Activated naive CD4-positive, alpha-beta T cell treated with anti-CD3 and anti-CD28 coated beads for 36 hours (primary cell): ENCODE results near the gene SYPL1. TPM values are rescaled to one million over a fixed set of nuclear protein-coding genes. Genes with fewer than 3 reads are reported as not detected.
A peak's percentile ranks its signal among the peaks of the same experiment; 100 is the strongest.

Experiments
- CTCF ChIA-PET: fragments of 350-600 bp; sonication (Branson Sonifier 250); formaldehyde crosslinking; loops from one replicate; lab custom pipeline; 2021; ENCODE audit warnings: antibody characterized with exemption; lab: Charles Lee
- DNase-seq: peaks from one replicate; pipeline ENCODE4 v3.0.0-alpha.2; 2020
- H3K27ac Mint-ChIP-seq: one replicate; pipeline ENCODE4 v1.8.0; 2021; ENCODE audit warnings: mild to moderate bottlenecking, mixed read lengths
- H3K27me3 Mint-ChIP-seq: one replicate; pipeline ENCODE4 v1.8.0; 2021; ENCODE audit warnings: low read depth, mixed read lengths
- H3K36me3 Mint-ChIP-seq: one replicate; pipeline ENCODE4 v1.8.0; 2021; ENCODE audit warnings: low read depth, mixed read lengths
- H3K4me1 Mint-ChIP-seq: one replicate; pipeline ENCODE4 v1.8.0; 2021; ENCODE audit warnings: low read depth, mixed read lengths
- H3K4me3 Mint-ChIP-seq: one replicate; pipeline ENCODE4 v1.8.0; 2021; ENCODE audit warnings: mild to moderate bottlenecking, moderate library complexity, mixed read lengths
- H3K9me3 Mint-ChIP-seq: one replicate; pipeline ENCODE4 v1.8.0; 2021; ENCODE audit warnings: mixed read lengths
- intact Hi-C: fragments of 100-400 bp; cut with micrococcal nuclease; formaldehyde crosslinking; loops from one replicate; pipeline ENCODE4 v1.15.1; 2023
- total RNA-seq, 2 experiments: library from RNA; stranded (reverse); gene quantifications; one replicate each; pipeline ENCODE4 v1.2.3, GENCODE V29; 2021

The SYPL1 gene
- total RNA-seq, 2 experiments from 2014 or later = 24.7 to 26.6 TPM

DNA sequence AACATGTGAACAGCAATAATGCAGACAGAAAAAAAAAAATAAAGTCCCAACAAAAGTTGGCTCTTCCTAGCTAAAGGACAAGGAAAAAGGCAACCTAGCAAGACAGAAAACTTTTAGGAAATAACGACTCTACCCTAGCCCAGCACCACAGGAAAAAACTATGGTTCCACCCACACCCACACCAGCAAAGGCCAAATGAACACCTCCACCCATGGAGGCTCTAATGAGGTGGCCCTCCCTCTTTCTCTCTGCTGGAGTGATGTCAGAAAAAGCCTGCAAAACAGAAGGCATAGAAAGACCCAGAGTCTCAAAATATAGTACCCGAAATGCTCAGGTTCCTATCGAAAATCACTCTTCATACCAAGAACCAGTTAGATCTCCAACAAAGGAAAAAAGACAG, 28.4 kb downstream of the SYPL1 start:
- Mint-ChIP-seq H3K9me3 (no peaks in the 10 kb centered on the region), H3K4me3 (no peak overlapping the region), H3K36me3 (peaks cover 8% of the 10 kb centered on the region), H3K27ac (no peak overlapping the region), H3K27me3 (no peaks in the 10 kb centered on the region), H3K4me1 (peaks cover 15% of the 10 kb centered on the region)
- CTCF ChIA-PET = interaction anchor here (0.9 kb wide), 1 partner anchor 12 kb away, joined by 6 read pairs; no protein-coding TSS in a partner anchor
- no peak for DNase-seq
- intact Hi-C loops = no loop called here

DNA sequence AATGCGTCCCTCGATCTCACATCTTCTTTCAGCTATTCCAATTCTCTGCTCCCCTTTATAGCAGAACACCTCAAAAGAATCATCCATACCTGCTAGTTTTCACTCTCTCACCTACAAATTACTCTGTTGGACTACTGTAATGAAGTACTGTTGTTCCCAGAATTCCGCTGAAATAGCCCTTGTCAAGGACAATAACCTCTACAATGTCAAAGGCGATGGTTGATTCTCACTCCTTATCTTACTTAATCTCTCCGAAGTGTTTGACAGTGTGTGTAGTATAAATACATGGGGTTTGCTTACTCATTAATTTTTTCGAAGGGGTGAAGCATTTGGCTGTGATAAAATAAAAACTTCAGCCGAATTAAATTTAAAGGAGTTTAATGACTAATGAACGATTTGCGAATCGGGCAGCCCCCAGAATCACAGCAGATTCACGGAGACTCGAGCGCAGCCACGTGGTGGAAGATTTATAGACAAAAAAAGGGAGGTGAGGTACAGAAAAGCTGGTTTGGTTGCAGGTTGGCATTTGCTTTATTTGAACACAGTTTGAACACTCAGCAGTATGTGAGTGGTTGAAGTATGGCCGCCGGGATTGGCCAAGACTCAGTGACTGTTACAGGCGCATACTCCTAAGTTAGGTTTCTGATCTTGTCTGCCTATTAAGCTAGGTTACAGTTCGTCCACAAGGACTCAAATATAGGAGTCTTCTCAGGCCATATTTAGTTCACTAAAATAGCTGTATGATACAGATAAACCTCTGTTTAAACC, 29.8 kb downstream of the SYPL1 start:
- Mint-ChIP-seq H3K36me3 (peaks cover 2% of the 10 kb centered on the region), H3K9me3 (no peaks in the 10 kb centered on the region), H3K27me3 (no peaks in the 10 kb centered on the region), H3K4me3 (no peak overlapping the region), H3K27ac (no peak overlapping the region), H3K4me1 (peaks cover 17% of the 10 kb centered on the region)
- intact Hi-C loops = no loop called here
- CTCF ChIA-PET = no interaction called here
- no peak for DNase-seq

DNA sequence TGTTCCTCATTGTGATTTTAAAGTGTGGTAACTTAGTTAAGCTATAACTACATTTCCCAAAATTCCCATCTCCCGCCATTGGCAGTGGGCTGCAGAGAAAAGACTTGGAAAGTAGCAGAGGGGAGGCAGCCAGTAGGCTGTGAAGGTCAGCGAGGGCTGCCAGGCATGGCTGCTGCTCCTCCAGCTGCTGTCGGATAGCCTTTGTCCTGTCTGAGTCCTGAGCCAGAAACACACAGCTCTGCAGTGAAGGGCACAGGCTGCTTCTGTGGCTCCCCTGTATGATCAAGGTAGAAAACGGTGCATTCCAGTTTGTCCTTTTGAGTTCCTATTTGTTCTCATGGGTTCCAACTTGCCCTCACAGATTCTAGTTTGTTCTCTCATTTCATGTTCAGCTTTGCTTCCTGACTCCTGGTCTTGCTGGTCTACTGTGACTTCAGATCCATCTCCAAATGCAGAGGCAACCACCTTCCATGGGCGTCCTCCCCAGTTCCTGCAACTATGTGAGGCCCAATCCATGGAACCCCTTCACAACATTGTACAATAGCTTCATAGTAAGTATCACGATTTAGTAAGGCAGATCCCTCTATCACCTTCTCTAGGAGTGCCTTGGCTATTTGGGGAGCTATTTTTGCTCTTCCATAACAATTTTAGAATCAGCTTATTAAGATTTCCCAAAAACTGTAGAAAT, 31.7 kb downstream of the SYPL1 start:
- H3K9me3 Mint-ChIP-seq = no peaks in the 10 kb centered on the region
- H3K27me3 Mint-ChIP-seq = no peaks in the 10 kb centered on the region
- no peak for DNase-seq
- H3K4me1 Mint-ChIP-seq = peaks cover 13% of the 10 kb centered on the region
- no peak overlapping the region for H3K4me3 Mint-ChIP-seq
- no peak overlapping the region for H3K27ac Mint-ChIP-seq
- intact Hi-C loops = no loop called here
- CTCF ChIA-PET = interaction anchor here (1.1 to 1.3 kb wide), 2 partner anchors 13 to 87 kb away, joined by 3 to 5 read pairs; no protein-coding TSS in a partner anchor
- no peaks in the 10 kb centered on the region for H3K36me3 Mint-ChIP-seq

DNA sequence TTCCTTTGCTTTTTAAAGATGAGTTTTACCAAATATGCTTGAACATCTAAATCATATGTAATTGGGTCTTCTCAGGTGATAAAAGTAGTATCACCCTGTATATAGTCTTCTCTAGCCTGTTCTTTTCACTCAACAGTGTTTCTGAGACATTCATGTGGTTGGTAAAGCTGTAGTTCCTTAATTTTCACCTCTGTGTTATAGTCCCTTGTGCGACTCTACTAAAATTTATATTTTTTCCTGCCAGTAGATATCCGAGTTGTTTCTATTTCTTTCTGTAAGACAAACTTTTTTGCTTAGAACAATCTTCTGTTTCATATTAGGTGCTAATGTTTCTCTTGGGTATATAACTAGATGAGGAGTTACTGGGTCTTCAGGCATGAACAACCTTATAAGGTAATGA, 35.6 kb downstream of the SYPL1 start:
- Mint-ChIP-seq H3K4me3 (no peak overlapping the region), H3K9me3 (no peaks in the 10 kb centered on the region), H3K27me3 (no peaks in the 10 kb centered on the region), H3K27ac (no peak overlapping the region), H3K4me1 (peaks cover 27% of the 10 kb centered on the region), H3K36me3 (no peaks in the 10 kb centered on the region)
- intact Hi-C loops = loop anchor here (10.0 kb wide), 2 partner anchors 408 to 658 kb away; no protein-coding TSS in a partner anchor
- no peak for DNase-seq
- CTCF ChIA-PET = interaction anchor here (1.3 to 1.7 kb wide), 3 partner anchors 10 to 78 kb away, joined by 4 read pairs; no protein-coding TSS in a partner anchor

DNA sequence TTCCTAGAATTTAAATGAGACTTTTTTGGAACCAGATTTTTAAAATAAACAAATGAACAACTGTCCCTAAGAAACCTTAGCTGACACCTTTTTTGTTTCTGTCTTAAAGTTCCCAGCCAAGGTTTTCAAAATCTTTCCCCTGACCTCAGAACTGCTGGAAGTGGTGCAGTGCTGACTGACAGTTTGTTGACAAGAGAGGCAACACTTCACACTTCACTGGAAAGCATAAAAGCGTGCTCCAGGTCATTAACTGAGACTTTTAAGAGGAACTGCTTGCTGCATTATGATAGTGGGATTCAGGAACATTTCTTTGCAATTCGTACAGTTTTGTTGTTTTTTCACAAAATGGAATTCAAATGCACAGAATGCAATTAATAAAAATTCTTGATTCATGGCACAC, 36.2 kb downstream of the SYPL1 start:
- Mint-ChIP-seq H3K36me3 (no peaks in the 10 kb centered on the region), H3K4me3 (no peak overlapping the region)
- CTCF ChIA-PET = interaction anchor here (1.7 kb wide), 1 partner anchor 18 kb away, joined by 4 read pairs; no protein-coding TSS in a partner anchor

DNA sequence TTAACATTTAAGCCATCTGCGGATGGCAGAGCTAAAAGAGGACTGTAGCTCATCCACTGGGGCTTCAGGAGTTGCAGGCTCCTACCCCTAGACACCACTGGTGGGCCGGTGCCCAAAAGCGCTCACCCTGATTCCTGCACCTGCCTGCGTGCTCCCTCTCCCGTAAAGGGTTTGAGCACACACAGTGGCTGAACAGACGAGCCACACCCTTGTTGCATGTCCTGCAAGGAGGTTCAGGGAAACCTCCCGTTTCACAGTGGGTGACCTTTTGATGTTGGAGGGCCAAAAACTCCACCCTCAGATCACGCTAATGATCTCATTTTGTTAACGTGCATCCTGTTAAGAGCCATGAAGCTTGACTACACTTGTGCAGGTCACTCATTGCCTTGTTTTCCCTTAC, 37.9 kb downstream of the SYPL1 start:
- intact Hi-C loops = loop anchor here (5.0 to 10.0 kb wide), 3 partner anchors 411 to 793 kb away; partner anchors contain the start of gene PIK3CG
- no peaks in the 10 kb centered on the region for H3K36me3 Mint-ChIP-seq
- no peaks in the 10 kb centered on the region for H3K9me3 Mint-ChIP-seq
- CTCF ChIA-PET = interaction anchor here (0.9 to 1.8 kb wide), 2 partner anchors 33 to 58 kb away, joined by 3 to 6 read pairs; no protein-coding TSS in a partner anchor
- no peak overlapping the region for H3K27ac Mint-ChIP-seq
- DNase-seq = no peak
- peaks cover 38% of the 10 kb centered on the region for H3K4me1 Mint-ChIP-seq
- no peaks in the 10 kb centered on the region for H3K27me3 Mint-ChIP-seq
- H3K4me3 Mint-ChIP-seq = no peak overlapping the region

More for the DNA sequence above, 36.2 kb downstream of the SYPL1 start:
- no peaks in the 10 kb centered on the region for H3K27me3 Mint-ChIP-seq
- no peaks in the 10 kb centered on the region for H3K9me3 Mint-ChIP-seq
- no peak overlapping the region for H3K27ac Mint-ChIP-seq
- no peak for DNase-seq
- intact Hi-C loops = loop anchor here (10.0 kb wide), 2 partner anchors 409 to 659 kb away; no protein-coding TSS in a partner anchor
- peaks cover 32% of the 10 kb centered on the region for H3K4me1 Mint-ChIP-seq

DNA sequence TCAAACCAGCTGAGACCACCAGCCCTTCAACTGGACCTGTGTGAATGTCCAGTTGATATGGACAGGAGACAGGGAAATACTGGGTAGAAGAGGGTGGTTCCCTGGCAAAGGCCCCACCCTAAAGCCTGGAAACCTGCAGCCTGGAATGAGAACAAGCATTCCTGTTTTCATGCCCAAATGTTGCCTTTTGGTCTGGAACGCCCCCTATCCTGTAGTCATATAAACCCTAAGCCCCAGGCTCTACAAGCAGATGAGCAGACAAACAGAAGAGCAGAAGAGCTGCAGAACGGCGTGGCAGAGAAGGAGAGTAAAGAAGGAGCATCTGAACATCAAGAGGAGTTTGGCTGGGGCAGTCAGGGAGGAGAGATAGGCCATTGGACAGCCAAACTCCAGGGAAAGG, 38.4 kb downstream of the SYPL1 start:
- Mint-ChIP-seq H3K4me3 (no peak overlapping the region), H3K36me3 (no peaks in the 10 kb centered on the region), H3K27ac (no peak overlapping the region), H3K4me1 (peaks cover 38% of the 10 kb centered on the region), H3K9me3 (no peaks in the 10 kb centered on the region), H3K27me3 (no peaks in the 10 kb centered on the region)
- CTCF ChIA-PET = interaction anchor here (0.9 to 3.7 kb wide), 3 partner anchors 16 to 58 kb away, joined by 3 to 28 read pairs (median 6); no protein-coding TSS in a partner anchor
- intact Hi-C loops = loop anchor here (2.0 to 10.0 kb wide), 4 partner anchors 15 to 794 kb away; partner anchors contain the start of gene PIK3CG
- DNase-seq = no peak

DNA sequence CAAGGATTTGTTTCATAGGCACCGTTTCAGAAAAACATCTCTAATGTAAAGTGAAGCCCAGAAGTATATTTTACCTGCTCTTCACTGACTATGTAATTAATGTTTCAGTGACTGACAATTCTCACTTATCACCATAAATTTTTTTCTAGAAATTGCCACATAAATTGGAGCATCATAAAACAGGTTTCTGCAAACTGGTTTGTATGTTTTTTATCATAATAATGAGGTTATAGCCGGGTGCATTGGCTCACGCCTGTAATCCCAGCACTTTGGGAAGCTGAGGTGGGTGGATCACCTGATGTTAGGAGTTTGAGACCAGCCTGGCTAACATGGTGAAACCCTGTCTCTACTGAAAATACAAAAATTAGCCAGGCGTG, 39.4 kb downstream of the SYPL1 start:
- CTCF ChIA-PET = interaction anchor here (1.8 to 4.5 kb wide), 3 partner anchors 15 to 82 kb away, joined by 6 to 28 read pairs (median 25); no protein-coding TSS in a partner anchor
- intact Hi-C loops = loop anchor here (2.0 to 10.0 kb wide), 4 partner anchors 16 to 795 kb away; partner anchors contain the start of gene PIK3CG
- Mint-ChIP-seq H3K4me3 (no peak overlapping the region), H3K27me3 (no peaks in the 10 kb centered on the region), H3K9me3 (no peaks in the 10 kb centered on the region), H3K27ac (peak overlapping the region; percentile 91), H3K36me3 (no peaks in the 10 kb centered on the region), H3K4me1 (peaks cover 38% of the 10 kb centered on the region)
- DNase-seq = no peak

DNA sequence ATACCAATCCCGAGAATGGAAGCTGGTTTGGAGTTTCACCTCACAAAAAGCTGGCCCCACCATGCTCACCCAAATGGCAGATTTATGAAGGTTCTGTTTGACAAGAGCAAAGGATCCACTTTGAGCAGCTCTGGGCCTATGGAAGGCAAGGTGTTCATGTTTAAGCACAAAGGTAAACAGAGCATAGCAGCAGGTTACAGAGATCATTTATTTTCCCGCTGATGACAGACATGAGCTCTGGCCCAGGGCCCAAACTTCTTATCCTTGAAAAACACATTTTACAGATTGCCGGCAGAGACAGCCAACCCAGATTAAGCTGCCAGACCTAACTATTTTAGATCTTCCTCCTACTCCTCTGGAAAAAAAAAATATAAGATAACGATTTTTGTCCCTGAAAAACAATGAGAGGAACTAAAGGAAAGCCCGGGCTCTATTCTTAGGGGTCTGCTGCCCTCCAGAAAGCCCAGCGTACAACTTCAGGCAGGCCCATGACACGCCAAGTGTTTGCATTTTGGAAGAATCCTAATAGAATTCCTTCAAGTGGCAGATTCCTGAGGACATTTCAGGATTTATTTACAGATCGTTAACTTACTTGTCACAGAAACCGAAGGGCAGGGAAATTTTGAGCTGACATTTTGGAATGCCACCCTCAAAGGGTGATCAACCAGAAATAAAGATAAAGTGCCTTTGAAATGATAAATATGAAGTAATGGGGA, 40.0 kb downstream of the SYPL1 start:
- no peaks in the 10 kb centered on the region for H3K27me3 Mint-ChIP-seq
- no peak for DNase-seq
- intact Hi-C loops = loop anchor here (1.0 to 10.0 kb wide), 13 partner anchors 17 to 1095 kb away; partner anchors contain the start of genes PIK3CG and SYPL1
- CTCF ChIA-PET = interaction anchor here (0.6 to 4.5 kb wide), 6 partner anchors 14 to 92 kb away, joined by 3 to 28 read pairs (median 8); no protein-coding TSS in a partner anchor
- peak overlapping the region; percentile 91 for H3K27ac Mint-ChIP-seq
- H3K36me3 Mint-ChIP-seq = no peaks in the 10 kb centered on the region
- no peaks in the 10 kb centered on the region for H3K9me3 Mint-ChIP-seq
- peak overlapping the region; percentile 54 for H3K4me3 Mint-ChIP-seq
- peaks cover 35% of the 10 kb centered on the region for H3K4me1 Mint-ChIP-seq

DNA sequence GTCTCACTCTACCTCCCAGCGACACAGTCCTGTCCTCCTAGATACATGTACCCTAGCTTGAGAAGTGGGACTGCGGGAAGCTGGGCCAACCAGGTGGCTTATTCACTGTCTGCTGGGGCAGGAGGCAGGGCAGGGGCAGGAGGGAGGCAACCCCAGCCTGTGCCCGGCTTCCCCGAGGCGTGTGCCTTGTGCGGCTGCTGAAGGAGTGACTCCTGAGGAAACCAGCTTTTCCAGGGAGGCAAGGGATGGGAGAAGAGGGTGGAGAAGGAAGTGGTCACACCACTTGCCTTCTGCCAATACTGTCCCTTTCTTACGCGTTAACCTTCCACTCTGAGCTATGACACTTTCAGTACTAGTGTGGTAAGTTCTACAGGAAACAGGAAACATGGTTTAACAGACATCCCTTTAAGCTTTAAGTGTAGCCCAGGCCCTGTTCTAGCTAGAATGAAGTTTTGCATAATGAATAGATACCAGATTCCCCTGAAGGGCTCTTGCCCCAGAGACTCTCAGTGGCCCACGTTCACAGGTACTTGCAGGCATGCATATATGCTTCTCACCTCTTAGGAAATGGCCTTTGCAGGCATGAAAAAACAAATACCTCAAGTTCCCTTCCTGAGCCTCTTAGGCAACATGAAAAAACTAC, 40.6 kb downstream of the SYPL1 start:
- CTCF ChIA-PET = interaction anchor here (0.6 to 4.5 kb wide), 8 partner anchors 14 to 588 kb away, joined by 3 to 28 read pairs (median 6); partner anchors contain the start of gene SYPL1
- H3K36me3 Mint-ChIP-seq = no peaks in the 10 kb centered on the region
- no peaks in the 10 kb centered on the region for H3K27me3 Mint-ChIP-seq
- intact Hi-C loops = loop anchor here (1.0 to 10.0 kb wide), 12 partner anchors 41 to 1096 kb away; partner anchors contain the start of genes PIK3CG and SYPL1
- no peaks in the 10 kb centered on the region for H3K9me3 Mint-ChIP-seq
- peaks cover 34% of the 10 kb centered on the region for H3K4me1 Mint-ChIP-seq
- H3K4me3 Mint-ChIP-seq = peak overlapping the region; percentile 65
- DNase-seq = peak; percentile 78
- peak overlapping the region; percentile 91 for H3K27ac Mint-ChIP-seq
